Left renal pelvis (tissue), 4 donors: ENCODE results near the gene NR1I2. TPM values are rescaled to one million over a fixed set of nuclear protein-coding genes. Genes with fewer than 3 reads are reported as not detected.

Source experiments
- polyA plus RNA-seq, 4 donors: library from polyadenylated mRNA; unstranded; fragments of 120-200 nt; gene quantifications; one replicate each; pipeline ENCODE4 v1.2.1, GENCODE V29; 2013; ENCODE audit not compliant: insufficient read length in 4 of 4

NR1I2 gene
- polyA plus RNA-seq, 4 donors = 0.18 to 1.1 (median 0.67) TPM

Other genes with a start within 250 kb of the NR1I2 start
- under 1 TPM; 0.12 to 0.45 (median 0.30) TPM for gene CD80, start 222.5 kb upstream of the NR1I2 start, polyA plus RNA-seq
- 1 to 10 TPM; 3.2 to 6.8 (median 6.5) TPM for gene ADPRH, start 202.6 kb upstream of the NR1I2 start, polyA plus RNA-seq
- 1 to 10 TPM in 3 of 4 donors, under 1 TPM in 1; 0.35 to 7.6 (median 7.2) TPM for gene PLA1A, start 184.2 kb upstream of the NR1I2 start, polyA plus RNA-seq
- 1 to 10 TPM; 2.7 to 8.4 (median 4.5) TPM for gene POPDC2, start 121.5 kb upstream of the NR1I2 start, polyA plus RNA-seq
- gene COX17, start 104.7 kb upstream of the NR1I2 start, polyA plus RNA-seq = 10 to 100 TPM; 20.7 to 64.0 (median 48.0) TPM
- gene CFAP91, start 79.1 kb upstream of the NR1I2 start, polyA plus RNA-seq = 10 to 100 TPM in 3 of 4 donors, 1 to 10 TPM in 1; 5.1 to 33.5 (median 25.6) TPM